ENCODE data around the gene AATK.
"Not testable (repeated sequence)": the region's sequence is repeated elsewhere in the genome, so short reads cannot be mapped to it uniquely, and the experiment has no call there.

The AATK gene

GRCh38 chr17:81152288-81152828 lies 13.7 kb downstream of the AATK start:
- Histone ChIP-seq H3K27ac (ENCODE audit: low read depth, low read length) (no peak overlapping the region), H3K4me3 (ENCODE audit: low read length) (no peak overlapping the region), H3K27me3 (ENCODE audit: control insufficient read depth, insufficient read depth, low read length) (no peaks in the 10 kb centered on the region), H3K4me1 (ENCODE audit: control insufficient read depth, insufficient read depth, low read length) (no peaks in the 10 kb centered on the region), H3K9ac (ENCODE audit: low read length) (no peak overlapping the region), H3K36me3 (ENCODE audit: control insufficient read depth, insufficient read depth, low read length) (no peaks in the 10 kb centered on the region)

GRCh38 chr17:81151278-81151677 lies 14.7 kb downstream of the AATK start:
- no peak overlapping the region for H3K27ac ChIP-seq (ENCODE audit: low read depth, low read length)
- H3K4me1 ChIP-seq (ENCODE audit: control insufficient read depth, insufficient read depth, low read length), result no peaks in the 10 kb centered on the region
- no peak overlapping the region for H3K9ac ChIP-seq (ENCODE audit: low read length)
- no peak overlapping the region for H3K4me3 ChIP-seq (ENCODE audit: low read length)
- no peaks in the 10 kb centered on the region for H3K27me3 ChIP-seq (ENCODE audit: control insufficient read depth, insufficient read depth, low read length)
- no peaks in the 10 kb centered on the region for H3K36me3 ChIP-seq (ENCODE audit: control insufficient read depth, insufficient read depth, low read length)

- Histone ChIP-seq H3K9ac (ENCODE audit: low read length) (no peak overlapping the region), H3K27ac (ENCODE audit: low read depth, low read length) (no peak overlapping the region), H3K4me1 (ENCODE audit: control insufficient read depth, insufficient read depth, low read length) (no peaks in the 10 kb centered on the region), H3K27me3 (ENCODE audit: control insufficient read depth, insufficient read depth, low read length) (no peaks in the 10 kb centered on the region), H3K36me3 (ENCODE audit: control insufficient read depth, insufficient read depth, low read length) (no peaks in the 10 kb centered on the region), H3K4me3 (ENCODE audit: low read length) (no peak overlapping the region)
These were observed 15.5 kb downstream of the AATK start for GRCh38 chr17:81150377-81151077.

GRCh38 chr17:81148986-81149533 lies 17.0 kb downstream of the AATK start:
- H3K27me3 ChIP-seq (ENCODE audit: control insufficient read depth, insufficient read depth, low read length), result no peaks in the 10 kb centered on the region
- H3K4me3 ChIP-seq (ENCODE audit: low read length), result no peak overlapping the region
- H3K36me3 ChIP-seq (ENCODE audit: control insufficient read depth, insufficient read depth, low read length), result no peaks in the 10 kb centered on the region
- H3K9ac ChIP-seq (ENCODE audit: low read length), result no peak overlapping the region
- H3K4me1 ChIP-seq (ENCODE audit: control insufficient read depth, insufficient read depth, low read length), result no peaks in the 10 kb centered on the region
- no peak overlapping the region for H3K27ac ChIP-seq (ENCODE audit: low read depth, low read length)

GRCh38 chr17:81148571-81148970 lies 17.4 kb downstream of the AATK start:
- Histone ChIP-seq H3K4me1 (ENCODE audit: control insufficient read depth, insufficient read depth, low read length) (no peaks in the 10 kb centered on the region), H3K9ac (ENCODE audit: low read length) (no peak overlapping the region), H3K27ac (ENCODE audit: low read depth, low read length) (no peak overlapping the region), H3K27me3 (ENCODE audit: control insufficient read depth, insufficient read depth, low read length) (no peaks in the 10 kb centered on the region), H3K36me3 (ENCODE audit: control insufficient read depth, insufficient read depth, low read length) (no peaks in the 10 kb centered on the region), H3K4me3 (ENCODE audit: low read length) (no peak overlapping the region)

- Histone ChIP-seq H3K9ac (ENCODE audit: low read length) (no peak overlapping the region), H3K4me1 (ENCODE audit: control insufficient read depth, insufficient read depth, low read length) (no peaks in the 10 kb centered on the region), H3K36me3 (ENCODE audit: control insufficient read depth, insufficient read depth, low read length) (no peaks in the 10 kb centered on the region), H3K27ac (ENCODE audit: low read depth, low read length) (no peak overlapping the region), H3K27me3 (ENCODE audit: control insufficient read depth, insufficient read depth, low read length) (no peaks in the 10 kb centered on the region), H3K4me3 (ENCODE audit: low read length) (no peak overlapping the region)
These were observed 18.3 kb downstream of the AATK start for GRCh38 chr17:81147701-81148100.

GRCh38 chr17:81146208-81146607 lies 19.8 kb downstream of the AATK start:
- not testable (repeated sequence) for H3K4me3 ChIP-seq (ENCODE audit: low read length); H3K36me3 ChIP-seq (ENCODE audit: control insufficient read depth, insufficient read depth, low read length); H3K9ac ChIP-seq (ENCODE audit: low read length); H3K27ac ChIP-seq (ENCODE audit: low read depth, low read length); H3K27me3 ChIP-seq (ENCODE audit: control insufficient read depth, insufficient read depth, low read length); H3K4me1 ChIP-seq (ENCODE audit: control insufficient read depth, insufficient read depth, low read length)

GRCh38 chr17:81144423-81144781 lies 21.6 kb downstream of the AATK start:
- no peak overlapping the region for H3K9ac ChIP-seq (ENCODE audit: low read length)
- no peaks in the 10 kb centered on the region for H3K27me3 ChIP-seq (ENCODE audit: control insufficient read depth, insufficient read depth, low read length)
- no peak overlapping the region for H3K27ac ChIP-seq (ENCODE audit: low read depth, low read length)
- H3K4me1 ChIP-seq (ENCODE audit: control insufficient read depth, insufficient read depth, low read length), result no peaks in the 10 kb centered on the region
- no peaks in the 10 kb centered on the region for H3K36me3 ChIP-seq (ENCODE audit: control insufficient read depth, insufficient read depth, low read length)
- H3K4me3 ChIP-seq (ENCODE audit: low read length), result no peak overlapping the region

- Histone ChIP-seq H3K4me3 (ENCODE audit: low read length) (no peak overlapping the region), H3K27me3 (ENCODE audit: control insufficient read depth, insufficient read depth, low read length) (no peaks in the 10 kb centered on the region), H3K9ac (ENCODE audit: low read length) (no peak overlapping the region), H3K27ac (ENCODE audit: low read depth, low read length) (no peak overlapping the region), H3K4me1 (ENCODE audit: control insufficient read depth, insufficient read depth, low read length) (no peaks in the 10 kb centered on the region), H3K36me3 (ENCODE audit: control insufficient read depth, insufficient read depth, low read length) (no peaks in the 10 kb centered on the region)
These were observed 22.2 kb downstream of the AATK start for GRCh38 chr17:81143717-81144422.

GRCh38 chr17:81143200-81143527 lies 22.9 kb downstream of the AATK start:
- Histone ChIP-seq H3K4me1 (ENCODE audit: control insufficient read depth, insufficient read depth, low read length) (no peaks in the 10 kb centered on the region), H3K4me3 (ENCODE audit: low read length) (no peak overlapping the region), H3K27me3 (ENCODE audit: control insufficient read depth, insufficient read depth, low read length) (no peaks in the 10 kb centered on the region), H3K36me3 (ENCODE audit: control insufficient read depth, insufficient read depth, low read length) (no peaks in the 10 kb centered on the region), H3K27ac (ENCODE audit: low read depth, low read length) (no peak overlapping the region), H3K9ac (ENCODE audit: low read length) (no peak overlapping the region)

- no peaks in the 10 kb centered on the region for H3K27me3 ChIP-seq (ENCODE audit: control insufficient read depth, insufficient read depth, low read length)
- H3K27ac ChIP-seq (ENCODE audit: low read depth, low read length), result no peak overlapping the region
- no peak overlapping the region for H3K4me3 ChIP-seq (ENCODE audit: low read length)
- H3K4me1 ChIP-seq (ENCODE audit: control insufficient read depth, insufficient read depth, low read length), result no peaks in the 10 kb centered on the region
- no peak overlapping the region for H3K9ac ChIP-seq (ENCODE audit: low read length)
- H3K36me3 ChIP-seq (ENCODE audit: control insufficient read depth, insufficient read depth, low read length), result no peaks in the 10 kb centered on the region
These were observed 23.5 kb downstream of the AATK start for GRCh38 chr17:81142301-81143199.

- Histone ChIP-seq H3K36me3 (ENCODE audit: control insufficient read depth, insufficient read depth, low read length) (no peaks in the 10 kb centered on the region), H3K27ac (ENCODE audit: low read depth, low read length) (no peak overlapping the region), H3K27me3 (ENCODE audit: control insufficient read depth, insufficient read depth, low read length) (no peaks in the 10 kb centered on the region), H3K4me3 (ENCODE audit: low read length) (no peak overlapping the region), H3K9ac (ENCODE audit: low read length) (no peak overlapping the region), H3K4me1 (ENCODE audit: control insufficient read depth, insufficient read depth, low read length) (no peaks in the 10 kb centered on the region)
These were observed 25.3 kb downstream of the AATK start for GRCh38 chr17:81140695-81141094.

All from rectal smooth muscle tissue (tissue), 1 donor.